Measurements from ENCODE around the gene NELL1.

GRCh38 chr11:21133244-21133643 lies 463.9 kb downstream of the NELL1 start:
- TF ChIP-seq POLR2AphosphoS5 (IDR thresholded peaks at IDR 0.05; ENCODE audit: low read depth, low read length): no peak
- TF ChIP-seq, protein P1, sequence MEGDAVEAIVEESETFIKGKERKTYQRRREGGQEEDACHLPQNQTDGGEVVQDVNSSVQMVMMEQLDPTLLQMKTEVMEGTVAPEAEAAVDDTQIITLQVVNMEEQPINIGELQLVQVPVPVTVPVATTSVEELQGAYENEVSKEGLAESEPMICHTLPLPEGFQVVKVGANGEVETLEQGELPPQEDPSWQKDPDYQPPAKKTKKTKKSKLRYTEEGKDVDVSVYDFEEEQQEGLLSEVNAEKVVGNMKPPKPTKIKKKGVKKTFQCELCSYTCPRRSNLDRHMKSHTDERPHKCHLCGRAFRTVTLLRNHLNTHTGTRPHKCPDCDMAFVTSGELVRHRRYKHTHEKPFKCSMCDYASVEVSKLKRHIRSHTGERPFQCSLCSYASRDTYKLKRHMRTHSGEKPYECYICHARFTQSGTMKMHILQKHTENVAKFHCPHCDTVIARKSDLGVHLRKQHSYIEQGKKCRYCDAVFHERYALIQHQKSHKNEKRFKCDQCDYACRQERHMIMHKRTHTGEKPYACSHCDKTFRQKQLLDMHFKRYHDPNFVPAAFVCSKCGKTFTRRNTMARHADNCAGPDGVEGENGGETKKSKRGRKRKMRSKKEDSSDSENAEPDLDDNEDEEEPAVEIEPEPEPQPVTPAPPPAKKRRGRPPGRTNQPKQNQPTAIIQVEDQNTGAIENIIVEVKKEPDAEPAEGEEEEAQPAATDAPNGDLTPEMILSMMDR (IDR thresholded peaks at IDR 0.05): no peak
- TF ChIP-seq TCF7L2 (IDR thresholded peaks at IDR 0.05; ENCODE audit: low read depth, low read length): no peak
- no peak for TF ChIP-seq REST (IDR thresholded peaks at IDR 0.05; ENCODE audit: insufficient read depth in 1 of 2, low read depth in 2 of 2, low read length in 1 of 2)
- no peak for TF ChIP-seq SIN3A (IDR thresholded peaks at IDR 0.05; ENCODE audit: borderline replicate concordance, insufficient read depth, low read depth, low read length)
